Sigmoid colon (tissue), 4 donors: ENCODE results near the gene KIR2DL3.
"Not testable (repeated sequence)": the region's sequence is repeated elsewhere in the genome, so short reads cannot be mapped to it uniquely, and the experiment has no call there.

Experiments used
- EP300 ChIP-seq, 4 donors: sonication (generic); formaldehyde crosslinking; IDR thresholded peaks; one replicate each; pipeline ENCODE4 v1.6.1; 2017; ENCODE audit warnings: antibody characterized with exemption in 4 of 4
- POLR2A ChIP-seq, 2 donors: fragments of 450-650 bp; IDR thresholded peaks; one replicate each; pipeline ENCODE4 v1.6.1; 2016; ENCODE audit warnings: antibody characterized with exemption in 2 of 2, mild to moderate bottlenecking in 2 of 2, moderate library complexity in 2 of 2
- POLR2AphosphoS5 ChIP-seq, 4 donors: sonication (generic); formaldehyde crosslinking; IDR thresholded peaks; one replicate each; pipeline ENCODE4 v1.6.1; 2017; ENCODE audit warnings: antibody characterized with exemption in 4 of 4
- TF ChIP-seq, protein P1 (sequence below), 4 experiments: fragments of 450-650 bp in 3 of 4; fragments of 200-600 bp in 1 of 4; IDR thresholded peaks; one replicate each; pipeline ENCODE4 v1.5.1; 2016 to 2019; ENCODE audit warnings: antibody characterized with exemption in 4 of 4, mild to moderate bottlenecking in 3 of 4, moderate library complexity in 2 of 4

GRCh38 chr19:54758577-54758976, 20.3 kb downstream of the KIR2DL3 start:
- not testable (repeated sequence) for TF ChIP-seq POLR2A, POLR2AphosphoS5, EP300 (IDR thresholded peaks at IDR 0.05)
- TF ChIP-seq, protein P1, sequence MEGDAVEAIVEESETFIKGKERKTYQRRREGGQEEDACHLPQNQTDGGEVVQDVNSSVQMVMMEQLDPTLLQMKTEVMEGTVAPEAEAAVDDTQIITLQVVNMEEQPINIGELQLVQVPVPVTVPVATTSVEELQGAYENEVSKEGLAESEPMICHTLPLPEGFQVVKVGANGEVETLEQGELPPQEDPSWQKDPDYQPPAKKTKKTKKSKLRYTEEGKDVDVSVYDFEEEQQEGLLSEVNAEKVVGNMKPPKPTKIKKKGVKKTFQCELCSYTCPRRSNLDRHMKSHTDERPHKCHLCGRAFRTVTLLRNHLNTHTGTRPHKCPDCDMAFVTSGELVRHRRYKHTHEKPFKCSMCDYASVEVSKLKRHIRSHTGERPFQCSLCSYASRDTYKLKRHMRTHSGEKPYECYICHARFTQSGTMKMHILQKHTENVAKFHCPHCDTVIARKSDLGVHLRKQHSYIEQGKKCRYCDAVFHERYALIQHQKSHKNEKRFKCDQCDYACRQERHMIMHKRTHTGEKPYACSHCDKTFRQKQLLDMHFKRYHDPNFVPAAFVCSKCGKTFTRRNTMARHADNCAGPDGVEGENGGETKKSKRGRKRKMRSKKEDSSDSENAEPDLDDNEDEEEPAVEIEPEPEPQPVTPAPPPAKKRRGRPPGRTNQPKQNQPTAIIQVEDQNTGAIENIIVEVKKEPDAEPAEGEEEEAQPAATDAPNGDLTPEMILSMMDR (IDR thresholded peaks at IDR 0.05) = not testable (repeated sequence)
